Panc1 (cell line): Measurements from ENCODE around the gene PRSS21. TPM values are rescaled to one million over a fixed set of nuclear protein-coding genes. Genes with fewer than 3 reads are reported as not detected.

Source experiments
- ATAC-seq: fragments of 200-7000 bp; cut with Tn5 transposase; 2 replicates; pipeline ENCODE4 v1.9.1; 2020; ENCODE audit warnings: mild to moderate bottlenecking, moderate library complexity
- BruUV-seq: library from RNA; stranded (reverse); fragments of 400-500 nt; replicated peaks from 2 replicates; lab custom pipeline; 2021; lab: Mats Ljungman, UMichigan
- CTCF ChIA-PET: fragments of 300-600 bp; sonication (Branson Sonifier 250); formaldehyde crosslinking; loops from one replicate; lab custom pipeline; 2022; ENCODE audit warnings: antibody characterized with exemption; lab: Charles Lee
- POLR2A ChIA-PET: fragments of 300-600 bp; sonication (Branson Sonifier 250); formaldehyde crosslinking; loops from one replicate; lab custom pipeline; 2022; ENCODE audit warnings: antibody characterized with exemption; lab: Charles Lee
- DNase-seq: peaks from one replicate; pipeline ENCODE4 v3.0.0-alpha.2; 2010; ENCODE audit warnings: low read depth, low spot score
- H3K27ac ChIP-seq: 2 replicates; pipeline ENCODE4 v1.5.1; 2011; ENCODE audit warnings: mild to moderate bottlenecking, low read length, inconsistent platforms
- H3K27me3 ChIP-seq: fragments of 200-500 bp; sonication (Bioruptor generic); 2 replicates; pipeline ENCODE4 v1.6.0; 2014; ENCODE audit warnings: low read length, inconsistent platforms; ENCODE audit not compliant: control insufficient read depth, insufficient read depth
- H3K36me3 ChIP-seq: fragments of 200-500 bp; sonication (Bioruptor generic); 2 replicates; pipeline ENCODE4 v1.5.1; 2014; ENCODE audit warnings: inconsistent platforms, mild to moderate bottlenecking, low read length, moderate library complexity; ENCODE audit not compliant: control insufficient read depth, insufficient read depth
- H3K4me1 ChIP-seq: 2 replicates; pipeline ENCODE4 v1.5.1; 2011; ENCODE audit warnings: inconsistent platforms, mild to moderate bottlenecking, low read length, moderate library complexity; ENCODE audit not compliant: control insufficient read depth, insufficient read depth
- H3K4me3 ChIP-seq, 2 experiments: 2 replicates each; pipeline ENCODE4 v1.5.1; 2011 to 2012; ENCODE audit warnings: low read depth in 2 of 2, low read length in 2 of 2, mild to moderate bottlenecking in 2 of 2, inconsistent platforms in 1 of 2, moderate library complexity in 1 of 2
- H3K9me3 ChIP-seq: fragments of 200-500 bp; sonication (Bioruptor generic); 2 replicates; pipeline ENCODE4 v1.5.1; 2014; ENCODE audit warnings: low read depth, mild to moderate bottlenecking, inconsistent platforms, low read length, moderate library complexity; ENCODE audit not compliant: control insufficient read depth, insufficient read depth
- CTCF ChIP-seq: fragments of 450-650 bp; IDR thresholded peaks from 2 replicates; pipeline ENCODE4 v1.5.1; 2017; ENCODE audit warnings: mild to moderate bottlenecking
- POLR2AphosphoS5 ChIP-seq: IDR thresholded peaks from 2 replicates; pipeline ENCODE4 v1.6.1; 2012; ENCODE audit warnings: mild to moderate bottlenecking, low read depth, low read length, moderate library complexity
- REST ChIP-seq, 2 experiments: IDR thresholded peaks; 2 replicates each; pipeline ENCODE4 v1.6.1; 2011 to 2012; ENCODE audit warnings: low read depth in 2 of 2, control low read depth in 1 of 2, low read length in 1 of 2, mild to moderate bottlenecking in 1 of 2, moderate library complexity in 1 of 2; ENCODE audit not compliant: insufficient read depth in 1 of 2
- SIN3A ChIP-seq: IDR thresholded peaks from 2 replicates; pipeline ENCODE4 v1.6.1; 2012; ENCODE audit warnings: low read depth, mild to moderate bottlenecking, low read length, moderate library complexity, borderline replicate concordance; ENCODE audit not compliant: insufficient read depth
- TCF7L2 ChIP-seq: IDR thresholded peaks from 2 replicates; pipeline ENCODE4 v1.6.1; 2011; ENCODE audit warnings: mild to moderate bottlenecking, low read depth, low read length, inconsistent platforms
- in situ Hi-C: cut with HindIII; loops from 2 replicates; pipeline ENCODE4 v1.10.0; 2016; ENCODE audit warnings: low sequenced_read_pairs, low pct_unique_long_range_greater_than_20kb
- intact Hi-C: fragments of 100-400 bp; cut with micrococcal nuclease; formaldehyde crosslinking; loops from one replicate; pipeline ENCODE4 v1.10.0; 2022; ENCODE audit not compliant: unreplicated experiment
- total RNA-seq: library from RNA; stranded (reverse); gene quantifications from one replicate; pipeline ENCODE4 v1.2.1, GENCODE V29; 2021; ENCODE audit not compliant: unreplicated experiment

Gene PRSS21
- total RNA-seq, 1 experiment from 2014 or later, result not detected

GRCh38 chr16:2777903-2778629 is 39.0 kb upstream of the PRSS21 start:
- ChIA-PET CTCF (no interaction called here), POLR2A (interaction anchor here (0.6 kb wide), 1 partner anchor 90 kb away, joined by 4 read pairs; no protein-coding TSS in a partner anchor)
- ATAC-seq (no peak), DNase-seq (no peak)
- intact Hi-C loops, result no loop called here
- Histone ChIP-seq H3K9me3 (no peaks in the 10 kb centered on the region), H3K4me1 (peaks cover 33% of the 10 kb centered on the region), H3K27me3 (no peaks in the 10 kb centered on the region), H3K27ac (peak overlapping the region; percentile 99), H3K4me3 (peak overlapping the region; percentile 89), H3K36me3 (peaks cover 7% of the 10 kb centered on the region)
- in situ Hi-C loops, result no loop called here
- BruUV-seq, result no TSS peak
- TF ChIP-seq POLR2AphosphoS5 (no peak; the same call in 1 of the 2 replicates), TCF7L2 (no peak), SIN3A (no peak), CTCF (no peak), REST (IDR thresholded peaks at IDR 0.05; ENCODE audit: insufficient read depth in 1 of 2, low read depth in 2 of 2, low read length in 1 of 2) (no peak)

- H3K27ac ChIP-seq, result peak overlapping the region; percentile 99
- H3K27me3 ChIP-seq, result no peaks in the 10 kb centered on the region
- ATAC-seq (no peak), DNase-seq (no peak)
- H3K9me3 ChIP-seq, result no peaks in the 10 kb centered on the region
- CTCF ChIA-PET, result no interaction called here
- peaks cover 7% of the 10 kb centered on the region; the same call in 1 of the 2 replicates for H3K36me3 ChIP-seq
- TF ChIP-seq REST (IDR thresholded peaks at IDR 0.05; ENCODE audit: insufficient read depth in 1 of 2, low read depth in 2 of 2, low read length in 1 of 2) (no peak), CTCF (no peak)
- in situ Hi-C loops (no loop called here), intact Hi-C loops (no loop called here)
- BruUV-seq, result no TSS peak
- POLR2A ChIA-PET, result interaction anchor here (0.6 kb wide), 1 partner anchor 90 kb away, joined by 4 read pairs; no protein-coding TSS in a partner anchor
- H3K4me3 ChIP-seq, result peak overlapping the region in 1 of 2 experiments; percentile 89; a peak in 1 of 4 replicates
- peaks cover 27% of the 10 kb centered on the region for H3K4me1 ChIP-seq
These were observed 38.4 kb upstream of the PRSS21 start for GRCh38 chr16:2778630-2778958.
